GM18909 (cell line): ENCODE results near the gene TTC7B.

Source experiments
- ATAC-seq: cut with Tn5 transposase; IDR thresholded peaks from one replicate; pipeline ENCODE4 v1.9.1; 2021; ENCODE audit warnings: mild to moderate bottlenecking; ENCODE audit not compliant: unreplicated experiment, poor library complexity

The TTC7B gene

DNA sequence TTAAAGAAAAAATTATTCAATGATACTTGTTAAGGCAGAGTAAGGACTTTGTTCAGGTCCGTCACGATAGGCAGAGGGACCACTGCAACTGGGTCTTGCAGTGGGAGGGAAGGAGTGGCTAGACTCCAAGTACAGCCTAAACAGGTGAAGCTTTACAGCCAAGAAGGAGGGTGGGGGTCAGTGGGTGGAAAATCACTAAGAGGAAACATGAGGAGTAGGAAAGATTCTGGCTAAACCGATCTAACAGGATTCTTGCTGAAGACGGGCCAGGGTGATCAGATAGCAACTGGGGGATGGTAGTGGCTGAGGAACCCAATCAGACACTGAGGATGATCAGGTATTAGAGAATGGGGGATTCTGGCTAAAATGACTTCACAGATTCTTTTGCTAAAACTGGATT lies 100.2 kb downstream of the TTC7B start:
- no peak for ATAC-seq

DNA sequence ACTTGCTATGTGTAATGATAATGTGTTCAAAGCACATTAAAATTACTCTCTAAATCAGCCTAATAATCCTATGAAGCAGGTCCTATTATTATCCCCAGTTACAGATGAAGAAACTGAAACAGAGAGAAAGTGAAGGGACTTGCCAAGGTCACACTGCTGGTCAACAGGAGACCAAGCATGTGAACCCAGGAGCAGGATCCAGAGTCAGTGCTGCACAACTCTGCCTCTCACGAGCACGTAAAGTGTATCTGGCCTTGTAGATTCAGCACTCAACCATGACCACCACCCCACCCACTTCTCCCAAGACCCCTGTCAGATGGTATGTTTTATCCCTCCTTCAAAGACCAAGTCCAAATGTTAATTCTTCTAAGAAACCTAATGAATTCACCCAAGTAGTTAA lies 100.7 kb downstream of the TTC7B start:
- ATAC-seq = no peak

DNA sequence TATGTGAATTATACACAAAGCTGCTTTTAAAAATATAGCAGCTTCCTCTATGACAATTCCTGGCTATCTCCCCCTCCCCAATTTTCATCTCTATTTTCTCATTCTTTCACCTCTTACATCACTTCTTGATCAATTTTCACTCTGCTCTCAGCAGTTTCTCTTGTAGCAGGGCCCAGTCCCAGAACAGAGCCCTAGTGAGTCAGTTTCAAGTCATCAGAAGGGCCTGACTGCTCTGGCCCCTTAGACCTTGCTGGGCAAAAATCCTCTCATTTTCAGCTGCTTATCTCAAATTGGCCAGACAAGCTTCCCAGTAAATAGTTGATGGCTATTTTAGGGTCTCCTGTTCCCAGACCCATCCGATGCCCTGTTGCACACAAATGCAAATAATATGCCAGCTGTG lies 101.4 kb downstream of the TTC7B start:
- no peak for ATAC-seq

- no peak for ATAC-seq
Observed at GRCh38 chr14:90704738-90705392, 111.4 kb downstream of the TTC7B start.

GRCh38 chr14:90703841-90704737 lies 112.1 kb downstream of the TTC7B start:
- ATAC-seq = no peak

DNA sequence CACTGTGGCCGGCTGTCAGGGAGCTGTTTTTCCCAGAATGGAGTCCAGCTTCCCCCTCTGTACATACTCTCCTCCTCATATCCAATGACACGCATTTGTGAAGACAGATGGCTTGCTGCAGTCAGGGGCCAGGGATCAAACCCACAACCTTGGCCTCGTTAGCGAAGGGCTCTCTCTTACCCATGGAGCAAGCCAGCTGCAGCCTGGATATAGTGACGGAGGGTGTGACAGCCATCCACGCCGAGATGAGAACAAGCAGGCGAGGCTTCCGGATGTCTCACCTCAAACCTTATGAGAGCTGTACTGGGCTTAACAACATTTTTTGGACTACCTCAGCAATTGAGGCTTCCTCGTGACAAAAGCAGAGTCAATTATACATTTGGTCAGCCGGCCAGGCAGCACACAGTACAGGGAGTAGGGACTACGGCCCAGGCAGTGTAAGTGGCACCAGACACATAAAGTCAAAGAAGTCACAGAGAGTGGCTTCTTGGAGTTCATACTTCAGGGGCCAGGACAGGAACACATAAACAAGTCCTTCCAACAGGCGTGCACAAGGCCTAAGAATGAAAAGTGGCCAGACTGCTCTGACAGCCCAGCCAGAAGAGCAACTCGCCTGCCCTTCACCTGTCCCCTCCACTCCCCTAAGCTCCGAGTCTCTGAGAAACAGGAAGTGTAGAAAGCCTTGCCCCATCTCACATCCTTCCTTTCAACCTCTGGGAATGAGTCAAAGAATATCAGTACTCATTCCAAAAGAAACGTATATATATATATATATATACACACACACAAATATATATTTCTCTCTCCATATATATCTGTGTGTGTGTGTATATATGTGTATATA lies 115.1 kb downstream of the TTC7B start:
- ATAC-seq = no peak

DNA sequence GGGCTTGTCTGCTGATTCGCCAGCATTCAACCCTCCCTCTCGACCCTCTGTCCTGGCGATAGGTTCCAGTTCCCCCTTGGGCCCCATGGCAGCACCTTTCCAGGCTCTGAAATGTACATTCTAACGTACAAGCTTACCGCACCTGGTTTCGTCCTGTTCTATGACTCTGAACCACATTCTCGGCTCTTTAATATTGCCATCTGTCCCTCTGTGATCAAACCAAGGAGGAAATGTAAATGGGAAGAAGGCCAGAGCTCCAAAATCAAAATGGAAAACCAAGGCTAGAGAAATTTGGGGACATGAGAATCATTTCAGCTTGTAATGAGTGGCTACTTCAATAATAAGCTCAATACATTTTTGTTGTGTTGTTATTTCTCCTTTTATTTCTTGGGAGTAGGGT lies 117.2 kb downstream of the TTC7B start:
- ATAC-seq = no peak

GRCh38 chr14:90698379-90698869 lies 117.8 kb downstream of the TTC7B start:
- no peak for ATAC-seq

DNA sequence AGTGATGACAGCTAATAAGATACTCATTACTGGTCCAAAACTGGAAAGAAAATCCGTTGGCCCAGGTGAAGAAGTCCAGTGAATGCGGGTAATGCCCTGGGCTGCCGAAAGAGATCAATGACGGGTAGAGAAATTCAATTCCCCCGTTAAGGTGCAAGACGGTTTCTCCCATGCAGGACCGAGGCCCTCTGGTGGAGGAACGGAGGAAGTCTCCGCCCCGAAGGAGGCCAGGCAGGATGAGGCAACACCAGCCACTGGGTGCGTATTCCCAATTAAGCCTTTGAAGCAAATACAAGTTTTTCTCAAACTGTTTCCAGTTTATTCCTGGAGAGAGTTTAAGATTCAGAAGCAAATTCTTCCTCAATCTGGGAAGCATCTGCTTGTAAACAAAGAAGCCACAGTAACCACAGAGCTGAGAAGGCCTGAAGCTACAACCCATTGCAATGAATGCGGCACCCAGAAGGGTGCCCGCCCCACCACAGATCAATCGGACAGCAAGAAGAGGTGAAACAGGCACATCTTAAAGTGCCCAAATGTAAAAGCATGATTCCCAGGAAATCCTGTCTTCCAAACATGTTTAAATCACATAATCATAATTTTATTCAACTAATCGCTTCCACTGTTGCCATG lies 118.5 kb downstream of the TTC7B start:
- ATAC-seq = peak; percentile 83

- ATAC-seq = no peak
Observed at GRCh38 chr14:90697132-90697531, 119.1 kb downstream of the TTC7B start.

GRCh38 chr14:90696720-90697119 lies 119.5 kb downstream of the TTC7B start:
- no peak for ATAC-seq

GRCh38 chr14:90695997-90696660 lies 120.1 kb downstream of the TTC7B start:
- no peak for ATAC-seq

- no peak for ATAC-seq
Observed at GRCh38 chr14:90693413-90693812, 122.8 kb downstream of the TTC7B start.

DNA sequence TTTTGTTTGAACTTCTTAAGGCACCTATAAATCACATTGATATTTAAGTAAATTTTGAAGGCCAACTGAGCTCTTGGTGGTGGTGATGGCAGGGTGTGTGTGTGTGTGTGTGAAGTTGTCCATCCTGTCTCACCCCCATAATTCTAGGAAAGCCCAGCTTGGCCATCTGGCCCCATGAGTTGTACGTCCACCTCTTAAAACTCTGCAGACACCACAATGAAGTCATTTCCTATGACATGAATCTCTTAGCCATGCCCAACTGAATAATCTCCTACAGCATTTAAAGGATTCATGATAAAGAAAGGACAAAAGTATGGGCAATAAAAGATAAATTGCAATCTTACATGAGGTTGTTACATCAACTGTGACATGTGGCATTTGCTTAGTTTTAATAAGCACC lies 123.4 kb downstream of the TTC7B start:
- no peak for ATAC-seq

GRCh38 chr14:90692061-90692460 lies 124.2 kb downstream of the TTC7B start:
- ATAC-seq = no peak

GRCh38 chr14:90691627-90692026 lies 124.6 kb downstream of the TTC7B start:
- ATAC-seq = no peak

- ATAC-seq = no peak
Observed at GRCh38 chr14:90687680-90688079, 128.6 kb downstream of the TTC7B start.

DNA sequence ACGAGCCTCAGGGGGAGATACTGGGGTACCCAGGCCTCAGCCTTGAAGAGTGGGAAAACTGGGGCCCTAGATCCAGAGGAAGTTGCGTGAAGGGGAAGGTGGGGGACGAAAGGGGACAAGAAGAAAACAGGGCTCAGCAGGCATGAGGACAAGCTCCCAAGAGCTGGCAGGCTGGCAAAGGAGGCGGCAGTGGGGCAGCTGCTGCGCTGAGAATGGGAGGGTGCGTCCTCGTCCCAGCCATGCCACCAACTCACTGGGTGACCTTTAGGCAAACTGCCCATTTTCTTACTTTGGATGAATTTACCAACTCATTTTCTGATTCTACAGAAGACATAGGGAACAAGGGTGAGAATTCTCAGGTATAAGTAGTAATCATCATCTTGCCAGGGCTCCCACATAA lies 133.6 kb downstream of the TTC7B start:
- no peak for ATAC-seq

- ATAC-seq = no peak
Observed at GRCh38 chr14:90681929-90682328, 134.3 kb downstream of the TTC7B start.
